Left renal cortex interstitium (tissue), 4 donors: ENCODE measurements around the gene CDH22. TPM values are rescaled to one million over a fixed set of nuclear protein-coding genes. Genes with fewer than 3 reads are reported as not detected.

Experiments
- DNase-seq, 4 donors: peaks; one replicate each; pipeline ENCODE4 v3.0.0-alpha.2; 2013; ENCODE audit warnings: low read depth in 4 of 4, low spot score in 2 of 4, missing footprints in 1 of 4
- polyA plus RNA-seq, 4 donors: library from polyadenylated mRNA; unstranded; fragments of 120-200 nt; gene quantifications; one replicate each; pipeline ENCODE4 v1.2.1, GENCODE V29; 2013; ENCODE audit not compliant: insufficient read length in 4 of 4

Gene CDH22
- polyA plus RNA-seq, 4 donors, result 0.05 TPM; not detected in 2

- no peak for DNase-seq
Measured at GRCh38 chr20:46272389-46273047, 35.8 kb downstream of the CDH22 start.

- DNase-seq, result no peak
Measured at GRCh38 chr20:46270977-46271744, 37.1 kb downstream of the CDH22 start.

- no peak for DNase-seq
Measured at GRCh38 chr20:46269372-46269771, 38.9 kb downstream of the CDH22 start.

GRCh38 chr20:46268662-46269061 lies 39.6 kb downstream of the CDH22 start:
- DNase-seq, result no peak

GRCh38 chr20:46268131-46268614 lies 40.1 kb downstream of the CDH22 start:
- DNase-seq, result peak; percentile 14 to 38 (median 24)

- no peak for DNase-seq
Measured at GRCh38 chr20:46267108-46268105, 40.9 kb downstream of the CDH22 start.

- DNase-seq, result no peak
Measured at GRCh38 chr20:46265539-46265938, 42.8 kb downstream of the CDH22 start.

GRCh38 chr20:46264391-46265266 lies 43.7 kb downstream of the CDH22 start:
- no peak for DNase-seq

- no peak for DNase-seq
Measured at GRCh38 chr20:46261456-46262253, 46.6 kb downstream of the CDH22 start.

- DNase-seq, result no peak
Measured at GRCh38 chr20:46260936-46261454, 47.3 kb downstream of the CDH22 start.

GRCh38 chr20:46260480-46260879 lies 47.8 kb downstream of the CDH22 start:
- DNase-seq, result no peak

GRCh38 chr20:46259260-46259859 lies 48.9 kb downstream of the CDH22 start:
- DNase-seq, result no peak

GRCh38 chr20:46257887-46258286 lies 50.4 kb downstream of the CDH22 start:
- no peak for DNase-seq

- no peak for DNase-seq
Measured at GRCh38 chr20:46256293-46256692, 52.0 kb downstream of the CDH22 start.

- DNase-seq, result peak in 2 of 4 donors; percentile 16 to 21
Measured at GRCh38 chr20:46255440-46256104, 52.7 kb downstream of the CDH22 start.

- no peak for DNase-seq
Measured at GRCh38 chr20:46253391-46253790, 54.9 kb downstream of the CDH22 start.

GRCh38 chr20:46252352-46253091 lies 55.8 kb downstream of the CDH22 start:
- DNase-seq, result no peak
